K562 (cell line): ENCODE measurements around the gene SLC25A21. TPM values are rescaled to one million over a fixed set of nuclear protein-coding genes. Genes with fewer than 3 reads are reported as not detected.

Experiments
- BRCA1 ChIP-seq, 2 experiments: fragments of 450-650 bp in 1 of 2; sonication (generic) in 1 of 2; formaldehyde crosslinking in 1 of 2; IDR thresholded peaks; 2 replicates each; pipeline versions ENCODE4 v1.5.0 to v1.6.1; 2017 to 2020; ENCODE audit warnings: mild to moderate bottlenecking in 1 of 2, missing genetic modification reagents in 1 of 2
- CREB1 ChIP-seq, 2 experiments: sonication (generic) in 1 of 2; formaldehyde crosslinking in 1 of 2; IDR thresholded peaks; 2 replicates each; pipeline versions ENCODE4 v1.6.1 to v1.8.0; 2012 to 2022; ENCODE audit warnings: inconsistent platforms in 1 of 2, mild to moderate bottlenecking in 1 of 2, missing genetic modification reagents in 1 of 2, moderate library complexity in 1 of 2
- ELF4 ChIP-seq: fragments of 450-650 bp; formaldehyde crosslinking; IDR thresholded peaks from 2 replicates; pipeline ENCODE4 v1.4.0; 2022; ENCODE audit warnings: missing genetic modification characterization
- FIP1L1 ChIP-seq: fragments of 200-400 bp; formaldehyde crosslinking; IDR thresholded peaks from 2 replicates; pipeline ENCODE4 v1.6.1; 2018; ENCODE audit warnings: mild to moderate bottlenecking, low read depth, low read length; ENCODE audit not compliant: poor library complexity, severe bottlenecking
- FOXM1 ChIP-seq, 2 experiments: fragments of 450-650 bp in 1 of 2; sonication (generic) in 1 of 2; formaldehyde crosslinking in 1 of 2; IDR thresholded peaks; 2 replicates each; pipeline versions ENCODE4 v1.6.1 to v1.9.0; 2017 to 2022; ENCODE audit warnings: low read depth in 2 of 2, mild to moderate bottlenecking in 2 of 2, missing genetic modification reagents in 1 of 2, moderate library complexity in 1 of 2
- GATAD2A ChIP-seq: fragments of 450-650 bp; IDR thresholded peaks from 2 replicates; pipeline ENCODE4 v1.6.1; 2017
- IRF2 ChIP-seq: sonication (generic); formaldehyde crosslinking; IDR thresholded peaks from 2 replicates; pipeline ENCODE4 v1.8.1; 2022; ENCODE audit warnings: mild to moderate bottlenecking, missing genetic modification reagents
- KLF6 ChIP-seq: fragments of 250-450 bp; sonication (Bioruptor Pico); IDR thresholded peaks from 2 replicates; pipeline ENCODE4 v1.4.0; 2020; ENCODE audit warnings: mild to moderate bottlenecking, moderate library complexity, borderline replicate concordance
- NFIC ChIP-seq: fragments of 450-650 bp; IDR thresholded peaks from 2 replicates; pipeline ENCODE4 v1.6.1; 2017; ENCODE audit warnings: mild to moderate bottlenecking, inconsistent platforms
- NFIX ChIP-seq: fragments of 250-450 bp; sonication (Bioruptor Pico); IDR thresholded peaks from 2 replicates; pipeline ENCODE4 v1.4.0; 2020; ENCODE audit warnings: low read depth, mild to moderate bottlenecking, moderate library complexity
- SPI1 ChIP-seq: IDR thresholded peaks from 2 replicates; pipeline ENCODE4 v1.6.1; 2011; ENCODE audit warnings: low read depth, low read length, control low read depth, borderline replicate concordance
- TEAD1 ChIP-seq, 2 experiments: fragments of 450-650 bp in 1 of 2; sonication (generic) in 1 of 2; formaldehyde crosslinking; IDR thresholded peaks; 2 replicates each; pipeline versions ENCODE4 v1.4.0 to v1.8.0; 2020 to 2022; ENCODE audit warnings: mild to moderate bottlenecking in 2 of 2, missing genetic modification reagents in 1 of 2
- XRCC4 ChIP-seq: IDR thresholded peaks from one replicate; pipeline ENCODE4 v1.6.1; 2011; ENCODE audit not compliant: insufficient read depth, insufficient read length; ENCODE audit errors: extremely low read depth
- polyA plus RNA-seq, 8 experiments: library from polyadenylated mRNA; depleted of rRNA in 4 of 8; stranded (reverse) in 5 of 8; unstranded in 3 of 8; fragments of >200 nt; fragmentation: Nextera tagmentation in 2 of 8; fragmentation: Illumina TruSeq in 1 of 8; extraction: Ambion mirVana in 2 of 8; extraction: Trizol in 1 of 8; gene quantifications; 2 replicates each; pipeline versions ENCODE4 v1.2.1 to v1.2.3, GENCODE V29; 2011 to 2014; ENCODE audit warnings: inconsistent platforms in 1 of 8, missing spikeins in 1 of 8
- total RNA-seq, 7 experiments: library from RNA; depleted of rRNA in 6 of 7; stranded (reverse); fragments of >200 nt in 6 of 7; fragmentation: Illumina TruSeq in 2 of 7; extraction: Trizol in 2 of 7; gene quantifications; 2 replicates each; pipeline versions ENCODE4 v1.2.1 to v1.2.3, GENCODE V29; 2011 to 2021; ENCODE audit warnings: low replicate concordance in 1 of 7
- TF ChIP-seq, protein P1 (sequence below): sonication (generic); formaldehyde crosslinking; IDR thresholded peaks from 2 replicates; pipeline ENCODE4 v1.8.1; 2023; ENCODE audit warnings: mild to moderate bottlenecking, missing genetic modification reagents
- TF ChIP-seq, protein P2 (sequence below): fragments of 250-450 bp; sonication (Bioruptor Pico); IDR thresholded peaks from 2 replicates; pipeline ENCODE4 v1.4.0; 2020
- TF ChIP-seq, protein P3 (sequence below): fragments of 250-450 bp; sonication (Bioruptor Pico); IDR thresholded peaks from 2 replicates; pipeline ENCODE4 v1.5.0; 2020; ENCODE audit warnings: mild to moderate bottlenecking
- TF ChIP-seq, protein P4 (sequence below): fragments of 250-450 bp; sonication (Bioruptor Pico); IDR thresholded peaks from 2 replicates; pipeline ENCODE4 v1.8.0; 2021; ENCODE audit warnings: moderate library complexity, mild to moderate bottlenecking, inconsistent platforms
- TF ChIP-seq, protein P5 (sequence below): conservative IDR thresholded peaks from 2 replicates; pipeline ENCODE4 v1.6.1; 2011; ENCODE audit warnings: low read depth, mild to moderate bottlenecking, low read length; ENCODE audit not compliant: control insufficient read depth
- TF ChIP-seq, protein P6 (sequence below), 2 experiments: fragments of 250-450 bp in 1 of 2; fragments of 450-650 bp in 1 of 2; sonication (Bioruptor Pico) in 1 of 2; IDR thresholded peaks; 2 replicates each; pipeline versions ENCODE4 v1.6.1 to v1.8.0; 2016 to 2021; ENCODE audit warnings: mild to moderate bottlenecking in 2 of 2, moderate library complexity in 2 of 2, missing compliant biosample characterization in 1 of 2, missing genetic modification characterization in 1 of 2

SLC25A21 gene
- total and polyA plus RNA-seq, 9 of the 15 experiments (the other 6 are each of a cell fraction or from before 2014, with no cell fraction given) = 15.2 to 46.7 (median 28.7) TPM

DNA sequence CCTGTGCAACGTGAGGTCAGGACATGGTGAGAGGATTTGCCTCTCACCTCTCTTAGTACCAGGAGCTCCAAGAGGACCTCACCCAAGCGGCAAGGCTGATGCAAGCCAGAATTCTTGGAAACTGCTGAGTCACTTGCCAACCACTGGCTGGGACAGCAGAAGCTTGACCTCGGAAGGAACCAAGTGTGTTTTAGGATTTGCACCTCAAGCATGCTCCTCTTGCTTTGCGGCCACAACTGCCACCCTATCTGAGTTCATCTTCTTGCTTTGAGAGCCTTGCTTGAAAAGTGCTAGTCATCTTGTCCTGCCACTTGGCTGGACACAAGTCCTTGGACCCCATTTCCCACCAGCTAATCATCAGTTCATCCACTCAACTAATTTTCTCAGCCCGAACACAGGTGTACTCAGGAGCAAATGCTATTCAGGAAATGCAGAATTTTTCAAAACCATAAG lies 195.8 kb downstream of the SLC25A21 start (continued):
- TF ChIP-seq, protein P1, sequence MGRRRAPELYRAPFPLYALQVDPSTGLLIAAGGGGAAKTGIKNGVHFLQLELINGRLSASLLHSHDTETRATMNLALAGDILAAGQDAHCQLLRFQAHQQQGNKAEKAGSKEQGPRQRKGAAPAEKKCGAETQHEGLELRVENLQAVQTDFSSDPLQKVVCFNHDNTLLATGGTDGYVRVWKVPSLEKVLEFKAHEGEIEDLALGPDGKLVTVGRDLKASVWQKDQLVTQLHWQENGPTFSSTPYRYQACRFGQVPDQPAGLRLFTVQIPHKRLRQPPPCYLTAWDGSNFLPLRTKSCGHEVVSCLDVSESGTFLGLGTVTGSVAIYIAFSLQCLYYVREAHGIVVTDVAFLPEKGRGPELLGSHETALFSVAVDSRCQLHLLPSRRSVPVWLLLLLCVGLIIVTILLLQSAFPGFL (CRISPR knock-in tag) = no peak
- TF ChIP-seq KLF6 (no peak), ELF4 (CRISPR knock-in tag) (no peak), FOXM1 (IDR thresholded peaks at IDR 0.05; ENCODE audit: low read depth) (no peak), FOXM1 (CRISPR knock-in tag; IDR thresholded peaks at IDR 0.05; ENCODE audit: low read depth) (no peak), NFIC (0 out of 2 replicates have a peak, but pooled peaks have one; percentile 22), IRF2 (CRISPR knock-in tag) (no peak), XRCC4 (no peak), GATAD2A (no peak), NFIX (CRISPR knock-in tag) (no peak), FIP1L1 (no peak), CREB1 (IDR thresholded peaks at IDR 0.05) (no peak), CREB1 (CRISPR knock-in tag; IDR thresholded peaks at IDR 0.05) (no peak), TEAD1 (CRISPR knock-in tag; IDR thresholded peaks at IDR 0.05) (peak; percentile 50 to 61; a peak in 2 of 4 replicates), SPI1 (no peak), BRCA1 (IDR thresholded peaks at IDR 0.05) (no peak), BRCA1 (CRISPR knock-in tag; IDR thresholded peaks at IDR 0.05) (no peak)
- TF ChIP-seq, protein P2, sequence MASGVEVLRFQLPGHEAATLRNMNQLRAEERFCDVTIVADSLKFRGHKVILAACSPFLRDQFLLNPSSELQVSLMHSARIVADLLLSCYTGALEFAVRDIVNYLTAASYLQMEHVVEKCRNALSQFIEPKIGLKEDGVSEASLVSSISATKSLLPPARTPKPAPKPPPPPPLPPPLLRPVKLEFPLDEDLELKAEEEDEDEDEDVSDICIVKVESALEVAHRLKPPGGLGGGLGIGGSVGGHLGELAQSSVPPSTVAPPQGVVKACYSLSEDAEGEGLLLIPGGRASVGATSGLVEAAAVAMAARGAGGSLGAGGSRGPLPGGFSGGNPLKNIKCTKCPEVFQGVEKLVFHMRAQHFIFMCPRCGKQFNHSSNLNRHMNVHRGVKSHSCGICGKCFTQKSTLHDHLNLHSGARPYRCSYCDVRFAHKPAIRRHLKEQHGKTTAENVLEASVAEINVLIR (CRISPR knock-in tag) = no peak
- TF ChIP-seq, protein P3, sequence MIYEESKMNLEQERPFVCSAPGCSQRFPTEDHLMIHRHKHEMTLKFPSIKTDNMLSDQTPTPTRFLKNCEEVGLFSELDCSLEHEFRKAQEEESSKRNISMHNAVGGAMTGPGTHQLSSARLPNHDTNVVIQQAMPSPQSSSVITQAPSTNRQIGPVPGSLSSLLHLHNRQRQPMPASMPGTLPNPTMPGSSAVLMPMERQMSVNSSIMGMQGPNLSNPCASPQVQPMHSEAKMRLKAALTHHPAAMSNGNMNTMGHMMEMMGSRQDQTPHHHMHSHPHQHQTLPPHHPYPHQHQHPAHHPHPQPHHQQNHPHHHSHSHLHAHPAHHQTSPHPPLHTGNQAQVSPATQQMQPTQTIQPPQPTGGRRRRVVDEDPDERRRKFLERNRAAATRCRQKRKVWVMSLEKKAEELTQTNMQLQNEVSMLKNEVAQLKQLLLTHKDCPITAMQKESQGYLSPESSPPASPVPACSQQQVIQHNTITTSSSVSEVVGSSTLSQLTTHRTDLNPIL (CRISPR knock-in tag) = no peak
- TF ChIP-seq, protein P4, sequence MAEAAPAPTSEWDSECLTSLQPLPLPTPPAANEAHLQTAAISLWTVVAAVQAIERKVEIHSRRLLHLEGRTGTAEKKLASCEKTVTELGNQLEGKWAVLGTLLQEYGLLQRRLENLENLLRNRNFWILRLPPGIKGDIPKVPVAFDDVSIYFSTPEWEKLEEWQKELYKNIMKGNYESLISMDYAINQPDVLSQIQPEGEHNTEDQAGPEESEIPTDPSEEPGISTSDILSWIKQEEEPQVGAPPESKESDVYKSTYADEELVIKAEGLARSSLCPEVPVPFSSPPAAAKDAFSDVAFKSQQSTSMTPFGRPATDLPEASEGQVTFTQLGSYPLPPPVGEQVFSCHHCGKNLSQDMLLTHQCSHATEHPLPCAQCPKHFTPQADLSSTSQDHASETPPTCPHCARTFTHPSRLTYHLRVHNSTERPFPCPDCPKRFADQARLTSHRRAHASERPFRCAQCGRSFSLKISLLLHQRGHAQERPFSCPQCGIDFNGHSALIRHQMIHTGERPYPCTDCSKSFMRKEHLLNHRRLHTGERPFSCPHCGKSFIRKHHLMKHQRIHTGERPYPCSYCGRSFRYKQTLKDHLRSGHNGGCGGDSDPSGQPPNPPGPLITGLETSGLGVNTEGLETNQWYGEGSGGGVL (CRISPR knock-in tag) = no peak
- TF ChIP-seq, protein P5, sequence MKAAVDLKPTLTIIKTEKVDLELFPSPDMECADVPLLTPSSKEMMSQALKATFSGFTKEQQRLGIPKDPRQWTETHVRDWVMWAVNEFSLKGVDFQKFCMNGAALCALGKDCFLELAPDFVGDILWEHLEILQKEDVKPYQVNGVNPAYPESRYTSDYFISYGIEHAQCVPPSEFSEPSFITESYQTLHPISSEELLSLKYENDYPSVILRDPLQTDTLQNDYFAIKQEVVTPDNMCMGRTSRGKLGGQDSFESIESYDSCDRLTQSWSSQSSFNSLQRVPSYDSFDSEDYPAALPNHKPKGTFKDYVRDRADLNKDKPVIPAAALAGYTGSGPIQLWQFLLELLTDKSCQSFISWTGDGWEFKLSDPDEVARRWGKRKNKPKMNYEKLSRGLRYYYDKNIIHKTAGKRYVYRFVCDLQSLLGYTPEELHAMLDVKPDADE = no peak
- TF ChIP-seq, protein P6, sequence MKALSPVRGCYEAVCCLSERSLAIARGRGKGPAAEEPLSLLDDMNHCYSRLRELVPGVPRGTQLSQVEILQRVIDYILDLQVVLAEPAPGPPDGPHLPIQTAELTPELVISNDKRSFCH (CRISPR knock-in tag; IDR thresholded peaks at IDR 0.05) = no peak
- TF ChIP-seq, protein P6 (tag; IDR thresholded peaks at IDR 0.05) = no peak; the same call in 1 of the 2 replicates
